Neural progenitor cell (in vitro differentiated cells): ENCODE measurements around the gene TRPM3. TPM values are rescaled to one million over a fixed set of nuclear protein-coding genes. Genes with fewer than 3 reads are reported as not detected.
A peak's percentile ranks its signal among the peaks of the same experiment; 100 is the strongest.

ENCODE experiments used
- DNase-seq: peaks from one replicate; pipeline ENCODE4 v3.0.0-alpha.2; 2016; ENCODE audit warnings: low spot score
- H2AFZ ChIP-seq: fragments of 200-600 bp; sonication (generic); replicated peaks from 2 replicates; pipeline ENCODE4 v1.6.1; 2016; ENCODE audit warnings: antibody characterized with exemption
- H3F3A ChIP-seq: fragments of 200-600 bp; sonication (generic); 2 replicates; pipeline ENCODE4 v1.6.1; 2016; ENCODE audit warnings: antibody characterized with exemption, low read depth
- H3K27ac ChIP-seq: fragments of 200-600 bp; sonication (generic); 2 replicates; pipeline ENCODE4 v1.5.1; 2016; ENCODE audit warnings: mild to moderate bottlenecking
- H3K27me3 ChIP-seq: fragments of 200-600 bp; sonication (generic); 2 replicates; pipeline ENCODE4 v1.6.1; 2016; ENCODE audit warnings: mild to moderate bottlenecking, moderate library complexity
- H3K36me3 ChIP-seq: fragments of 200-600 bp; sonication (generic); 2 replicates; pipeline ENCODE4 v1.5.1; 2016
- H3K4me1 ChIP-seq: fragments of 200-600 bp; sonication (generic); 2 replicates; pipeline ENCODE4 v1.6.1; 2016; ENCODE audit warnings: mixed run types
- H3K4me2 ChIP-seq: fragments of 200-600 bp; sonication (generic); 2 replicates; pipeline ENCODE4 v1.6.1; 2016
- H3K4me3 ChIP-seq: fragments of 200-600 bp; sonication (generic); 2 replicates; pipeline ENCODE4 v1.5.1; 2016
- H3K79me2 ChIP-seq: fragments of 200-600 bp; sonication (generic); 2 replicates; pipeline ENCODE4 v1.6.1; 2016; ENCODE audit warnings: low read depth
- H3K9ac ChIP-seq: fragments of 200-600 bp; sonication (generic); 2 replicates; pipeline ENCODE4 v1.6.1; 2016
- H3K9me3 ChIP-seq: fragments of 200-600 bp; sonication (generic); 2 replicates; pipeline ENCODE4 v1.5.1; 2016; ENCODE audit warnings: low read depth
- H4K20me1 ChIP-seq: fragments of 200-600 bp; sonication (generic); 2 replicates; pipeline ENCODE4 v1.6.1; 2016; ENCODE audit warnings: low read depth
- H3K27ac Mint-ChIP-seq: 3 replicates; pipeline ENCODE4 v1.8.0; 2021; ENCODE audit warnings: mixed read lengths
- H3K27me3 Mint-ChIP-seq: 2 replicates; pipeline ENCODE4 v1.8.0; 2022; ENCODE audit warnings: low read depth, mild to moderate bottlenecking, inconsistent platforms, moderate library complexity, mixed read lengths; ENCODE audit not compliant: insufficient read depth
- H3K36me3 Mint-ChIP-seq: 3 replicates; pipeline ENCODE4 v1.8.0; 2021; ENCODE audit warnings: mixed read lengths
- H3K4me1 Mint-ChIP-seq: 3 replicates; pipeline ENCODE4 v1.8.0; 2021; ENCODE audit warnings: mixed read lengths
- H3K4me3 Mint-ChIP-seq: 3 replicates; pipeline ENCODE4 v1.8.0; 2021; ENCODE audit warnings: mild to moderate bottlenecking, moderate library complexity, mixed read lengths
- H3K9me3 Mint-ChIP-seq: 3 replicates; pipeline ENCODE4 v1.8.0; 2020; ENCODE audit warnings: mixed read lengths
- EZH2 ChIP-seq: fragments of 200-600 bp; sonication (generic); IDR thresholded peaks from 2 replicates; pipeline ENCODE4 v1.6.1; 2017; ENCODE audit warnings: antibody characterized with exemption, mild to moderate bottlenecking, moderate library complexity
- EZH2phosphoT487 ChIP-seq: fragments of 200-600 bp; sonication (generic); IDR thresholded peaks from 2 replicates; pipeline ENCODE4 v1.6.1; 2017; ENCODE audit warnings: antibody characterized with exemption
- total RNA-seq: library from RNA; depleted of rRNA; stranded (reverse); fragments of >200 nt; gene quantifications from 2 replicates; pipeline ENCODE4 v1.2.3, GENCODE V29; 2015; ENCODE audit warnings: low replicate concordance
- TF ChIP-seq, protein P1 (sequence below): fragments of 200-600 bp; sonication (generic); IDR thresholded peaks from 2 replicates; pipeline ENCODE4 v1.5.1; 2017; ENCODE audit warnings: antibody characterized with exemption, mild to moderate bottlenecking

Gene TRPM3
- total RNA-seq, 1 donor from 2014 or later: 37.2 TPM

DNA sequence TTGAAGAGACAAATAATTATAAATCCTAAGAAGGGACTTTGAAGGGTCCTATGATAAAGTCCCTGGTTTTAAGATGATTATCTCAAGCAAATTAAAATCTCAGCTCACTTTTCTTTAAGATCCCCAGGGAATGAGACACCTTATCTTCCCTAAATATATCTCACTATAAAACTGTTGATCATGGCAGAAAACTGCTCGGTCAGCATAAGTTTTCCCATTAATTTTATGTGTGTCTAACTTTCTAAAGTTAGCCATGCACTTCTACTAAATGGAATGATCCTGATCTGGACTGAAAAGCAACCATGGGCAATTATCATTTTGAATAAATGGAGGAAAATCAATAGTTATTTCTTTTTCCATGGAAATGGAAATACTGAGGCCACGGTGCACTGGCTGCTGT lies 314.5 kb downstream of the TRPM3 start:
- H3K4me3 Mint-ChIP-seq: no peak overlapping the region

DNA sequence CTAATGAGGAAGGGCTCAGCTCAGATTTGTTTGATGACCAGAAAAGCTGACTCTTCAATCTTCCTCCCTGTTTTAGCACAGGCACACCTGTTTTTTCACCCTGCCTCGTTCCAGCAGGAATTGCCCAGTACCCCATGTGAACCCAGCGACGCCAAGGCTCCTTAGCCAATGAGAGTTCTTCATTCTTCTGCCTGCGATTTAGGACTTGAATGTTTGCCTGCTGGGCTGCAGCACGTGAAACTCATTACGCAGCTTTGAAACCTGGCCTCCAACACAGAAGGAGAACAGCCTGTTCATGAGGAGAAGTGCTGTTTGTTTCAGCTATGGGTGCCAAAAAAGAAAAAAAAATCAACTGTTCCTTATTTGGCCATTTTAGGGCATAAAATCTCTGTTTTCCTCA lies 315.5 kb downstream of the TRPM3 start:
- Histone ChIP-seq H3K4me2 (peak overlapping the region; percentile 12), H4K20me1 (no peaks in the 10 kb centered on the region), H3K4me1 (peaks cover 29% of the 10 kb centered on the region), H3K4me3 (no peak overlapping the region), H3K27ac (no peak overlapping the region), H3F3A (peaks cover 29% of the 10 kb centered on the region), H3K36me3 (no peaks in the 10 kb centered on the region), H3K79me2 (no peaks in the 10 kb centered on the region), H3K27me3 (no peaks in the 10 kb centered on the region), H3K9me3 (no peaks in the 10 kb centered on the region), H3K9ac (no peak overlapping the region), H2AFZ (no peak overlapping the region)
- H3K27ac Mint-ChIP-seq: peak overlapping the region; percentile 60
- H3K4me3 Mint-ChIP-seq: no peak overlapping the region
- H3K9me3 Mint-ChIP-seq: no peaks in the 10 kb centered on the region
- peaks cover 8% of the 10 kb centered on the region for H3K4me1 Mint-ChIP-seq
- TF ChIP-seq EZH2 (no peak), EZH2phosphoT487 (no peak)
- TF ChIP-seq, protein P1, sequence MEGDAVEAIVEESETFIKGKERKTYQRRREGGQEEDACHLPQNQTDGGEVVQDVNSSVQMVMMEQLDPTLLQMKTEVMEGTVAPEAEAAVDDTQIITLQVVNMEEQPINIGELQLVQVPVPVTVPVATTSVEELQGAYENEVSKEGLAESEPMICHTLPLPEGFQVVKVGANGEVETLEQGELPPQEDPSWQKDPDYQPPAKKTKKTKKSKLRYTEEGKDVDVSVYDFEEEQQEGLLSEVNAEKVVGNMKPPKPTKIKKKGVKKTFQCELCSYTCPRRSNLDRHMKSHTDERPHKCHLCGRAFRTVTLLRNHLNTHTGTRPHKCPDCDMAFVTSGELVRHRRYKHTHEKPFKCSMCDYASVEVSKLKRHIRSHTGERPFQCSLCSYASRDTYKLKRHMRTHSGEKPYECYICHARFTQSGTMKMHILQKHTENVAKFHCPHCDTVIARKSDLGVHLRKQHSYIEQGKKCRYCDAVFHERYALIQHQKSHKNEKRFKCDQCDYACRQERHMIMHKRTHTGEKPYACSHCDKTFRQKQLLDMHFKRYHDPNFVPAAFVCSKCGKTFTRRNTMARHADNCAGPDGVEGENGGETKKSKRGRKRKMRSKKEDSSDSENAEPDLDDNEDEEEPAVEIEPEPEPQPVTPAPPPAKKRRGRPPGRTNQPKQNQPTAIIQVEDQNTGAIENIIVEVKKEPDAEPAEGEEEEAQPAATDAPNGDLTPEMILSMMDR: no peak
- H3K36me3 Mint-ChIP-seq: peaks cover 11% of the 10 kb centered on the region
- H3K27me3 Mint-ChIP-seq: no peaks in the 10 kb centered on the region
- DNase-seq: peak; percentile 30

More for the DNA sequence above, 314.5 kb downstream of the TRPM3 start:
- H3K27ac Mint-ChIP-seq: no peak overlapping the region
- peaks cover 13% of the 10 kb centered on the region for H3K36me3 Mint-ChIP-seq
- Histone ChIP-seq H3K4me1 (peaks cover 21% of the 10 kb centered on the region), H3K27ac (no peak overlapping the region), H3K9me3 (no peaks in the 10 kb centered on the region), H3K79me2 (no peaks in the 10 kb centered on the region), H4K20me1 (no peaks in the 10 kb centered on the region), H3K9ac (no peak overlapping the region), H3K4me2 (no peak overlapping the region), H3K36me3 (no peaks in the 10 kb centered on the region), H3F3A (peaks cover 26% of the 10 kb centered on the region), H2AFZ (no peak overlapping the region), H3K27me3 (no peaks in the 10 kb centered on the region), H3K4me3 (no peak overlapping the region)
- TF ChIP-seq EZH2phosphoT487: no peak
- TF ChIP-seq, protein P1: no peak
- TF ChIP-seq EZH2: no peak
- peaks cover 6% of the 10 kb centered on the region for H3K4me1 Mint-ChIP-seq
- no peaks in the 10 kb centered on the region for H3K27me3 Mint-ChIP-seq
- DNase-seq: no peak
- H3K9me3 Mint-ChIP-seq: no peaks in the 10 kb centered on the region

DNA sequence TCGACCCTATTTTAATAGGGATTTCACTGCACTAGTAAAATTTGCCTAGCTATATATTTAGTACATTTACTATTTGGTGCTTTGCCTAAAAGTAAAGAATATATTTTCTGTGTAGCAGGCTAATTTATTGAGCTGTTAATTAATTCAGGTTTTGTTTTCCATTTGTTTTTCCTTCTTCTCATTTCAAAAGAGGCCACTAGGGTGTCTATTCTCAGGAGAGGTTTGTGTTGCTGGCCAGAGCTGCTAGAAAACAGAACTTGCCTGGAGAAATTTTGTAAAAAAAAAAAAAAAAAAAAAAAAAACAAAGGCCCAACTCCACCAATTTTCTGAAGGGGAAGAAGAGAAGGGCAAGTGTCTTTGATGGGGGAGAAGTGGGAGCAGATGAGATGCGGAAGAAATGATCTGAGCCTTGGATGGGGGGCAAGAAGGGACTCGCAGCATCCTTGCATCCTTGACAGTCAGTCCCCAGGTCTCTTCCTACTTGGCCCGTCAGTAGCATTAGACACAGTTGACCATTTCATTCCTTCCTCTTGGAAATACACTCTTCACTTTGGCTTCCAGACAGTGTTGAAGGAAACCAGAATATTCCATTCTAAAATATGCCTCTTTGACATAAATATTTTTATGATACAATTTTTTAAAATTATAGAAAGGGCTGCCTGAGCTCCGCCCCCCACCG lies 318.5 kb downstream of the TRPM3 start:
- no peaks in the 10 kb centered on the region for H3K27me3 ChIP-seq
- TF ChIP-seq EZH2: no peak
- no peak for TF ChIP-seq EZH2phosphoT487
- TF ChIP-seq, protein P1: peak; percentile 27
- peaks cover 41% of the 10 kb centered on the region for H3K4me1 ChIP-seq
- Mint-ChIP-seq H3K4me3 (no peak overlapping the region), H3K27me3 (no peaks in the 10 kb centered on the region), H3K36me3 (peaks cover 15% of the 10 kb centered on the region), H3K9me3 (peaks cover 3% of the 10 kb centered on the region), H3K4me1 (peaks cover 11% of the 10 kb centered on the region), H3K27ac (no peak overlapping the region)
- no peaks in the 10 kb centered on the region for H3K79me2 ChIP-seq
- H3F3A ChIP-seq: peaks cover 32% of the 10 kb centered on the region
- peak overlapping the region; percentile 57 for H3K27ac ChIP-seq
- no peak overlapping the region for H2AFZ ChIP-seq
- no peaks in the 10 kb centered on the region for H3K9me3 ChIP-seq
- no peak overlapping the region for H3K4me3 ChIP-seq
- H4K20me1 ChIP-seq: no peaks in the 10 kb centered on the region
- H3K4me2 ChIP-seq: no peak overlapping the region
- no peak for DNase-seq
- H3K36me3 ChIP-seq: no peaks in the 10 kb centered on the region
- H3K9ac ChIP-seq: no peak overlapping the region
